GM12891 (cell line): ENCODE measurements around the gene TMCC1.

Source experiments
- POLR2A ChIP-seq: IDR thresholded peaks from 2 replicates; pipeline ENCODE4 v1.6.1; 2011; ENCODE audit warnings: low read depth, low read length, control low read depth
- POLR2AphosphoS5 ChIP-seq: IDR thresholded peaks from 2 replicates; pipeline ENCODE4 v1.6.1; 2011; ENCODE audit warnings: low read depth, low read length, control low read depth
- TAF1 ChIP-seq: IDR thresholded peaks from 2 replicates; pipeline ENCODE4 v1.6.1; 2011; ENCODE audit warnings: low read depth, low read length, control low read depth

GRCh38 chr3:129897026-129897425 is 3.5 kb upstream of the TMCC1 start:
- TF ChIP-seq POLR2A (no peak), TAF1 (no peak), POLR2AphosphoS5 (no peak)
